GM12878 (cell line): ENCODE measurements around the gene IFITM5. TPM values are rescaled to one million over a fixed set of nuclear protein-coding genes. Genes with fewer than 3 reads are reported as not detected.

Experiments
- ATAC-seq: fragments of 200-7000 bp; cut with Tn5 transposase; 3 replicates; pipeline ENCODE4 v1.9.1; 2020; ENCODE audit warnings: mild to moderate bottlenecking, moderate library complexity
- BruUV-seq: library from RNA; stranded (reverse); fragments of 400-500 nt; replicated peaks from 2 replicates; lab custom pipeline; 2021; lab: Mats Ljungman, UMichigan
- CTCF ChIA-PET: fragments of 300-600 bp; sonication (Branson Sonifier 250); formaldehyde crosslinking; extraction: SDS; loops from one replicate; lab custom pipeline; 2021; ENCODE audit warnings: inconsistent platforms; lab: Yijun Ruan, JAX
- POLR2A ChIA-PET: fragments of 350-600 bp; formaldehyde crosslinking; extraction: SDS; loops from one replicate; lab custom pipeline; 2021; ENCODE audit warnings: inconsistent platforms; lab: Charles Lee
- RAD21 ChIA-PET: fragments of 300-600 bp; sonication (Branson Sonifier 250); formaldehyde crosslinking; loops from one replicate; lab custom pipeline; 2023; ENCODE audit warnings: antibody characterized with exemption; ENCODE audit not compliant: unreplicated experiment; lab: Charles Lee
- SMC1A ChIA-PET: fragments of 300-600 bp; sonication (Branson Sonifier 250); formaldehyde crosslinking; loops from one replicate; lab custom pipeline; 2023; ENCODE audit not compliant: unreplicated experiment, uncharacterized antibody; lab: Charles Lee
- DNase-seq: peaks from one replicate; pipeline ENCODE4 v3.0.0-alpha.2; 2011; ENCODE audit warnings: low read depth, low spot score
- FAIRE-seq: peaks from 3 replicates; lab custom pipeline; 2011; peaks lifted over from hg19 to GRCh38; lab: Jason Lieb, UNC
- H2AFZ ChIP-seq: 2 replicates; pipeline ENCODE4 v1.6.0; 2011; ENCODE audit warnings: low read depth, low read length, control low read depth; ENCODE audit not compliant: control insufficient read depth
- H3K27ac ChIP-seq: 2 replicates; pipeline ENCODE4 v1.5.1; 2011; ENCODE audit warnings: control low read depth; ENCODE audit not compliant: control insufficient read depth, insufficient read depth
- H3K27me3 ChIP-seq, 2 experiments: replicated peaks in 1 of 2; 2 replicates each; pipeline versions ENCODE4 v1.6.0 to v1.6.1; 2011; ENCODE audit warnings: low read length in 1 of 2; ENCODE audit not compliant: control insufficient read depth in 2 of 2, insufficient read depth in 2 of 2
- H3K36me3 ChIP-seq, 2 experiments: 2 replicates each; pipeline ENCODE4 v1.5.1; 2011; ENCODE audit warnings: low read length in 1 of 2; ENCODE audit not compliant: control insufficient read depth in 2 of 2, insufficient read depth in 2 of 2
- H3K4me1 ChIP-seq: 2 replicates; pipeline ENCODE4 v1.6.1; 2011; ENCODE audit warnings: mild to moderate bottlenecking, low read length, moderate library complexity, mixed read lengths; ENCODE audit not compliant: control insufficient read depth, insufficient read depth
- H3K4me2 ChIP-seq: 2 replicates; pipeline ENCODE4 v1.6.0; 2011; ENCODE audit warnings: control low read depth; ENCODE audit not compliant: control insufficient read depth, insufficient read depth
- H3K4me3 ChIP-seq: fragments of 200-600 bp; sonication (generic); 2 replicates; pipeline ENCODE4 v1.5.1; 2016
- H3K79me2 ChIP-seq: 2 replicates; pipeline ENCODE4 v1.6.0; 2011; ENCODE audit warnings: low read length; ENCODE audit not compliant: control insufficient read depth, insufficient read depth
- H3K9ac ChIP-seq: 2 replicates; pipeline ENCODE4 v1.8.0; 2011; ENCODE audit warnings: low read length, control low read depth, mixed read lengths; ENCODE audit not compliant: control insufficient read depth, insufficient read depth
- H3K9me3 ChIP-seq: replicated peaks from 3 replicates; pipeline ENCODE4 v1.5.1; 2011; ENCODE audit warnings: mild to moderate bottlenecking, low read length; ENCODE audit not compliant: control insufficient read depth, insufficient read depth
- H4K20me1 ChIP-seq: 2 replicates; pipeline ENCODE4 v1.6.0; 2011; ENCODE audit not compliant: control insufficient read depth, insufficient read depth
- HDGF ChIP-seq: fragments of 450-650 bp; IDR thresholded peaks from 2 replicates; pipeline ENCODE4 v1.6.1; 2016; ENCODE audit warnings: antibody characterized with exemption
- RFX5 ChIP-seq: IDR thresholded peaks from 2 replicates; pipeline ENCODE4 v1.6.1; 2011; ENCODE audit warnings: low read depth, low read length, improper control_type of control experiment
- SMARCA5 ChIP-seq: fragments of 450-650 bp; IDR thresholded peaks from 2 replicates; pipeline ENCODE4 v1.6.1; 2017; ENCODE audit warnings: mild to moderate bottlenecking
- SREBF2 ChIP-seq: IDR thresholded peaks from 2 replicates; pipeline ENCODE4 v1.6.1; 2012; ENCODE audit warnings: mild to moderate bottlenecking, low read length
- ZNF217 ChIP-seq: fragments of 450-650 bp; IDR thresholded peaks from 2 replicates; pipeline ENCODE4 v1.6.1; 2017; ENCODE audit warnings: antibody characterized with exemption, mild to moderate bottlenecking
- ZSCAN29 ChIP-seq: fragments of 450-650 bp; IDR thresholded peaks from 2 replicates; pipeline ENCODE4 v1.6.1; 2017; ENCODE audit warnings: mild to moderate bottlenecking, moderate library complexity
- WGBS: methylation state at CpG from one replicate; pipeline ENCODE4 v1.1.6; 2016; ENCODE audit warnings: low lambda C conversion rate; ENCODE audit not compliant: insufficient replicate concordance, insufficient coverage; ENCODE audit errors: missing lambda C conversion rate; 5-methylcytosine and 5-hydroxymethylcytosine counted together
- in situ Hi-C: fragments of 300-500 bp; cut with MboI; formaldehyde crosslinking; loops from 9 replicates; pipeline ENCODE4 v1.14.3; 2018; ENCODE audit warnings: mixed read lengths
- intact Hi-C: fragments of 100-400 bp; cut with micrococcal nuclease; formaldehyde crosslinking; loops from one replicate; pipeline ENCODE4 v1.14.2; 2022; ENCODE audit not compliant: unreplicated experiment
- polyA plus RNA-seq, 11 experiments: library from polyadenylated mRNA; depleted of rRNA in 4 of 11; unstranded in 6 of 11; stranded (reverse) in 5 of 11; fragments of >200 nt; fragmentation: Nextera tagmentation in 4 of 11; fragmentation: Illumina TruSeq in 1 of 11; extraction: Ambion mirVana in 4 of 11; extraction: Trizol in 1 of 11; gene quantifications; 1 replicate in 1 of 11; 2 replicates in 10 of 11; pipeline versions ENCODE4 v1.2.1 to v1.2.3, GENCODE V29; 2011 to 2016; ENCODE audit warnings: inconsistent platforms in 2 of 11, missing spikeins in 2 of 11, low read depth in 1 of 11
- total RNA-seq, 4 experiments: library from RNA; depleted of rRNA in 3 of 4; stranded (reverse); fragments of >200 nt in 3 of 4; fragmentation: Illumina TruSeq in 1 of 4; extraction: Trizol in 1 of 4; gene quantifications; 2 replicates each; pipeline versions ENCODE4 v1.2.1 to v1.2.3, GENCODE V29; 2013 to 2021
- TF ChIP-seq, protein P1 (sequence below): fragments of 450-650 bp; IDR thresholded peaks from 2 replicates; pipeline ENCODE4 v1.6.1; 2018; ENCODE audit warnings: mild to moderate bottlenecking, low read depth, moderate library complexity; ENCODE audit not compliant: partially characterized antibody
- TF ChIP-seq, protein P2 (sequence below): IDR thresholded peaks from 2 replicates; pipeline ENCODE4 v1.6.1; 2011; ENCODE audit warnings: low read depth, low read length, improper control_type of control experiment, borderline replicate concordance

IFITM5 gene
- total and polyA plus RNA-seq, 10 of the 15 experiments (the other 5 are each of a cell fraction or from before 2014, with no cell fraction given) = not detected

DNA sequence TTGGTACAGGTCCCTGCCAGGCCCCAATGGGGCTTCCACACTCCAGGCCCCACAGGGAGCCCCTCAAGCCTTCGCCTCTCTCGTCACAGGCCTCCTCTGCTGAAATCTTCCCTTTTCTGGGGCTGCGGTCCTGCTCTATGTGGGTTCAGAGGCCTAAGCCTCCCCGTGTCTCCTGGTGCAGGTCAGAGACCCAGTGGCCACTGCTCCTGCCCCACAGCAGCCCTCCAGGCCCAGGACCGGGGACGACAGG lies 27.2 kb upstream of the IFITM5 start:
- peak overlapping the region; percentile 56 for H3K4me3 ChIP-seq
- no peak for DNase-seq
- H3K9ac ChIP-seq = peak overlapping the region; percentile 98
- H4K20me1 ChIP-seq = no peaks in the 10 kb centered on the region
- H3K27me3 ChIP-seq = no peaks in the 10 kb centered on the region
- in situ Hi-C loops = no loop called here
- TSS peak; percentile 39 for BruUV-seq
- CTCF ChIA-PET = interaction anchor here (1.6 to 5.4 kb wide), 4 partner anchors 10 to 29 kb away, joined by 4 to 43 read pairs (median 23); no protein-coding TSS in a partner anchor
- TF ChIP-seq, protein P1, sequence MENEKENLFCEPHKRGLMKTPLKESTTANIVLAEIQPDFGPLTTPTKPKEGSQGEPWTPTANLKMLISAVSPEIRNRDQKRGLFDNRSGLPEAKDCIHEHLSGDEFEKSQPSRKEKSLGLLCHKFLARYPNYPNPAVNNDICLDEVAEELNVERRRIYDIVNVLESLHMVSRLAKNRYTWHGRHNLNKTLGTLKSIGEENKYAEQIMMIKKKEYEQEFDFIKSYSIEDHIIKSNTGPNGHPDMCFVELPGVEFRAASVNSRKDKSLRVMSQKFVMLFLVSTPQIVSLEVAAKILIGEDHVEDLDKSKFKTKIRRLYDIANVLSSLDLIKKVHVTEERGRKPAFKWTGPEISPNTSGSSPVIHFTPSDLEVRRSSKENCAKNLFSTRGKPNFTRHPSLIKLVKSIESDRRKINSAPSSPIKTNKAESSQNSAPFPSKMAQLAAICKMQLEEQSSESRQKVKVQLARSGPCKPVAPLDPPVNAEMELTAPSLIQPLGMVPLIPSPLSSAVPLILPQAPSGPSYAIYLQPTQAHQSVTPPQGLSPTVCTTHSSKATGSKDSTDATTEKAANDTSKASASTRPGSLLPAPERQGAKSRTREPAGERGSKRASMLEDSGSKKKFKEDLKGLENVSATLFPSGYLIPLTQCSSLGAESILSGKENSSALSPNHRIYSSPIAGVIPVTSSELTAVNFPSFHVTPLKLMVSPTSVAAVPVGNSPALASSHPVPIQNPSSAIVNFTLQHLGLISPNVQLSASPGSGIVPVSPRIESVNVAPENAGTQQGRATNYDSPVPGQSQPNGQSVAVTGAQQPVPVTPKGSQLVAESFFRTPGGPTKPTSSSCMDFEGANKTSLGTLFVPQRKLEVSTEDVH = no peak
- TF ChIP-seq SREBF2 (no peak), ZSCAN29 (no peak), RFX5 (no peak), ZNF217 (no peak), SMARCA5 (peak; percentile 79; the same call in 1 of the 2 replicates), HDGF (peak; percentile 71; the same call in 1 of the 2 replicates)
- TF ChIP-seq, protein P2, sequence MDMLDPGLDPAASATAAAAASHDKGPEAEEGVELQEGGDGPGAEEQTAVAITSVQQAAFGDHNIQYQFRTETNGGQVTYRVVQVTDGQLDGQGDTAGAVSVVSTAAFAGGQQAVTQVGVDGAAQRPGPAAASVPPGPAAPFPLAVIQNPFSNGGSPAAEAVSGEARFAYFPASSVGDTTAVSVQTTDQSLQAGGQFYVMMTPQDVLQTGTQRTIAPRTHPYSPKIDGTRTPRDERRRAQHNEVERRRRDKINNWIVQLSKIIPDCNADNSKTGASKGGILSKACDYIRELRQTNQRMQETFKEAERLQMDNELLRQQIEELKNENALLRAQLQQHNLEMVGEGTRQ = no peak
- TF ChIP-seq, all 136 proteins: peak for 2
- H2AFZ ChIP-seq = peak overlapping the region; percentile 80
- H3K4me1 ChIP-seq = peaks cover 48% of the 10 kb centered on the region
- H3K9me3 ChIP-seq = no peaks in the 10 kb centered on the region; the same call in 2 of the 3 replicates
- H3K27ac ChIP-seq = peak overlapping the region; percentile 100
- H3K4me2 ChIP-seq = peak overlapping the region; percentile 100
- peaks cover 4% of the 10 kb centered on the region for H3K79me2 ChIP-seq
- SMC1A ChIA-PET = interaction anchor here (1.8 to 2.1 kb wide), 2 partner anchors 22 to 29 kb away, joined by 15 to 18 read pairs; no protein-coding TSS in a partner anchor
- no peaks in the 10 kb centered on the region for H3K36me3 ChIP-seq
- intact Hi-C loops = no loop called here
- POLR2A ChIA-PET = interaction anchor here (0.7 to 6.0 kb wide), 10 partner anchors 9 to 88 kb away, joined by 3 to 86 read pairs (median 7); no protein-coding TSS in a partner anchor
- peak; percentile 41 for FAIRE-seq
- RAD21 ChIA-PET = interaction anchor here (1.5 to 5.2 kb wide), 7 partner anchors 9 to 28 kb away, joined by 3 to 68 read pairs (median 7); no protein-coding TSS in a partner anchor
- whole genome bisulfite sequencing = 60% methylated on average over 6 of the region's 6 CpGs
- ATAC-seq = no peak
